HL-60 (cell line): Measurements from ENCODE around the gene MALRD1.
A peak's percentile ranks its signal among the peaks of the same experiment; 100 is the strongest.

Experiments used
- DNase-seq, 2 experiments: peaks; one replicate each; pipeline ENCODE4 v3.0.0-alpha.2; 2010 to 2020; ENCODE audit warnings: low read depth in 1 of 2, low spot score in 1 of 2
- H3K27ac ChIP-seq: fragments of 250-450 bp; sonication (Bioruptor Pico); replicated peaks from 2 replicates; pipeline ENCODE4 v1.5.1; 2020; ENCODE audit warnings: mild to moderate bottlenecking, moderate library complexity
- H3K27me3 ChIP-seq: fragments of 250-450 bp; sonication (Bioruptor Pico); 2 replicates; pipeline ENCODE4 v1.5.1; 2021; ENCODE audit warnings: mild to moderate bottlenecking, moderate library complexity; ENCODE audit not compliant: insufficient read depth, poor library complexity, severe bottlenecking
- H3K4me3 ChIP-seq: replicated peaks from 2 replicates; pipeline ENCODE4 v1.5.1; 2011; ENCODE audit warnings: mild to moderate bottlenecking, control low read depth, low read length; ENCODE audit not compliant: insufficient read depth
- CTCF ChIP-seq: IDR thresholded peaks from one replicate; pipeline ENCODE4 v1.5.1; 2011; ENCODE audit warnings: low read length, control low read depth, inconsistent platforms; ENCODE audit not compliant: insufficient read depth
- GABPA ChIP-seq: IDR thresholded peaks from 2 replicates; pipeline ENCODE4 v1.6.1; 2012; ENCODE audit warnings: low read depth
- POLR2AphosphoS5 ChIP-seq: IDR thresholded peaks from 2 replicates; pipeline ENCODE4 v1.6.1; 2012; ENCODE audit warnings: low read depth
- SPI1 ChIP-seq: IDR thresholded peaks from 2 replicates; pipeline ENCODE4 v1.6.1; 2012; ENCODE audit warnings: low read depth, mild to moderate bottlenecking, borderline replicate concordance
- TF ChIP-seq, protein P1 (sequence below): IDR thresholded peaks from 2 replicates; pipeline ENCODE4 v1.6.1; 2012; ENCODE audit warnings: low read depth; ENCODE audit not compliant: insufficient replicate concordance

MALRD1 gene

DNA sequence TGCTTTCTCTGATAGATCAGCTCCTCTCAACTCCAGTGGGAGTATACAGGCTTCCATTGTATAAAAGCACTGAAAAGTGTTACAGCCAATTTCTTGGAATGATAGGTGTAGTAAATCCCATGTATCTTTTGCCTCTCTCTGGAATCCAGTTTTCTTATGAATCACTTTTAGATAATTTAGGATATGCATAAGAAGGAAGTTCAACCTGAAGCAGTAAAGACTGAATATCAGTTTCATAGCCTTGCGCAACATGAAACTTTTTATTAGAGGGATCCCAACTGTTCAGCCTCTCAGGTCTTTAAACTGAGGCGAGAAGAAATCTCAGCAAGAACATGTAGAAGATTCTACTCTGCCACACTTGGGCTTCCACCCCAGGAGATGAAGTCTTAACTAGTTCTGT lies 280.0 kb downstream of the MALRD1 start:
- H3K27ac ChIP-seq: no peak overlapping the region
- no peaks in the 10 kb centered on the region for H3K27me3 ChIP-seq
- no peak for DNase-seq
- no peak overlapping the region for H3K4me3 ChIP-seq
- TF ChIP-seq SPI1: no peak
- TF ChIP-seq GABPA: no peak
- TF ChIP-seq POLR2AphosphoS5: no peak
- TF ChIP-seq CTCF: no peak
- TF ChIP-seq, protein P1, sequence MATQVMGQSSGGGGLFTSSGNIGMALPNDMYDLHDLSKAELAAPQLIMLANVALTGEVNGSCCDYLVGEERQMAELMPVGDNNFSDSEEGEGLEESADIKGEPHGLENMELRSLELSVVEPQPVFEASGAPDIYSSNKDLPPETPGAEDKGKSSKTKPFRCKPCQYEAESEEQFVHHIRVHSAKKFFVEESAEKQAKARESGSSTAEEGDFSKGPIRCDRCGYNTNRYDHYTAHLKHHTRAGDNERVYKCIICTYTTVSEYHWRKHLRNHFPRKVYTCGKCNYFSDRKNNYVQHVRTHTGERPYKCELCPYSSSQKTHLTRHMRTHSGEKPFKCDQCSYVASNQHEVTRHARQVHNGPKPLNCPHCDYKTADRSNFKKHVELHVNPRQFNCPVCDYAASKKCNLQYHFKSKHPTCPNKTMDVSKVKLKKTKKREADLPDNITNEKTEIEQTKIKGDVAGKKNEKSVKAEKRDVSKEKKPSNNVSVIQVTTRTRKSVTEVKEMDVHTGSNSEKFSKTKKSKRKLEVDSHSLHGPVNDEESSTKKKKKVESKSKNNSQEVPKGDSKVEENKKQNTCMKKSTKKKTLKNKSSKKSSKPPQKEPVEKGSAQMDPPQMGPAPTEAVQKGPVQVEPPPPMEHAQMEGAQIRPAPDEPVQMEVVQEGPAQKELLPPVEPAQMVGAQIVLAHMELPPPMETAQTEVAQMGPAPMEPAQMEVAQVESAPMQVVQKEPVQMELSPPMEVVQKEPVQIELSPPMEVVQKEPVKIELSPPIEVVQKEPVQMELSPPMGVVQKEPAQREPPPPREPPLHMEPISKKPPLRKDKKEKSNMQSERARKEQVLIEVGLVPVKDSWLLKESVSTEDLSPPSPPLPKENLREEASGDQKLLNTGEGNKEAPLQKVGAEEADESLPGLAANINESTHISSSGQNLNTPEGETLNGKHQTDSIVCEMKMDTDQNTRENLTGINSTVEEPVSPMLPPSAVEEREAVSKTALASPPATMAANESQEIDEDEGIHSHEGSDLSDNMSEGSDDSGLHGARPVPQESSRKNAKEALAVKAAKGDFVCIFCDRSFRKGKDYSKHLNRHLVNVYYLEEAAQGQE: no peak

GRCh38 chr10:19329475-19329874 lies 280.9 kb downstream of the MALRD1 start:
- DNase-seq: no peak
- no peaks in the 10 kb centered on the region for H3K27me3 ChIP-seq
- no peak overlapping the region for H3K27ac ChIP-seq
- TF ChIP-seq, protein P1: no peak
- no peak for TF ChIP-seq GABPA
- TF ChIP-seq CTCF: no peak
- TF ChIP-seq POLR2AphosphoS5: no peak
- TF ChIP-seq SPI1: no peak
- H3K4me3 ChIP-seq: no peak overlapping the region

- Histone ChIP-seq H3K27me3 (no peaks in the 10 kb centered on the region), H3K4me3 (no peak overlapping the region), H3K27ac (no peak overlapping the region)
- DNase-seq: peak in 1 of 2 experiments; percentile 0
- TF ChIP-seq CTCF (no peak), POLR2AphosphoS5 (no peak), SPI1 (no peak), GABPA (no peak)
- TF ChIP-seq, protein P1: no peak
Observed at GRCh38 chr10:19332304-19332703, 283.7 kb downstream of the MALRD1 start.
